KOPT-K1 (cell line): ENCODE measurements around the gene TMEM169.
A peak's percentile ranks its signal among the peaks of the same experiment; 100 is the strongest.
"Not testable (repeated sequence)": the region's sequence is repeated elsewhere in the genome, so short reads cannot be mapped to it uniquely, and the experiment has no call there.

Source experiments
- H3K27ac ChIP-seq: fragments of 200-600 bp; sonication (generic); 2 replicates; pipeline ENCODE4 v1.5.1; 2016; ENCODE audit warnings: antibody characterized with exemption, mild to moderate bottlenecking, low read depth, low read length; ENCODE audit not compliant: poor library complexity, severe bottlenecking
- H3K36me3 ChIP-seq: fragments of 200-600 bp; sonication (generic); 2 replicates; pipeline ENCODE4 v1.5.1; 2017; ENCODE audit warnings: antibody characterized with exemption, mild to moderate bottlenecking, low read length, moderate library complexity; ENCODE audit not compliant: insufficient read depth
- H3K9me3 ChIP-seq: fragments of 200-600 bp; sonication (generic); 2 replicates; pipeline ENCODE4 v1.5.1; 2017; ENCODE audit warnings: antibody characterized with exemption, low read length, mild to moderate bottlenecking; ENCODE audit not compliant: insufficient read depth, poor library complexity, severe bottlenecking

Gene TMEM169

GRCh38 chr2:216059233-216059834 lies 22.4 kb upstream of the TMEM169 start:
- H3K27ac ChIP-seq: no peak overlapping the region
- H3K36me3 ChIP-seq: no peaks in the 10 kb centered on the region
- no peaks in the 10 kb centered on the region for H3K9me3 ChIP-seq

- Histone ChIP-seq H3K9me3 (no peaks in the 10 kb centered on the region), H3K36me3 (no peaks in the 10 kb centered on the region), H3K27ac (no peak overlapping the region)
Measured at GRCh38 chr2:216064014-216064630, 17.6 kb upstream of the TMEM169 start.

- H3K27ac ChIP-seq: no peak overlapping the region
- H3K36me3 ChIP-seq: no peaks in the 10 kb centered on the region
- H3K9me3 ChIP-seq: no peaks in the 10 kb centered on the region
Measured at GRCh38 chr2:216064665-216065064, 17.1 kb upstream of the TMEM169 start.

DNA sequence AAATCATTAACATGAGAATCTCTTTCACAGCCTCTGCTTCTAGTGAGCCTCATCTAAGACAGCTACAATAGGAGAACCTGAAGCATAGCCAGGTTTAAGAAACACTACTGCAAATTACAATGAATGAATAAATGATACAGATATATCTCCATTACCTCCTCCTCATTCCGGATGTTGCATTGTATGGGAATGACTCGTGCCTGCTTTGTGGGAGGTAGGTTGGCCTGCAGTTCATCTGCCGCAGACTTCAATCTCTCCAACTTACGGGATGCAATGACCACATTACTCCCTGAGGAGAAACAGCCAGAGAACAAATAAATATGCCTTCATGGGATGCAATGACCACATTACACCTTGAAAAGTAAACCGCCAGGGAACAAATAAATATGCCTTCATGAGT lies 15.5 kb upstream of the TMEM169 start:
- no peak overlapping the region for H3K27ac ChIP-seq
- no peaks in the 10 kb centered on the region for H3K9me3 ChIP-seq
- no peaks in the 10 kb centered on the region for H3K36me3 ChIP-seq

DNA sequence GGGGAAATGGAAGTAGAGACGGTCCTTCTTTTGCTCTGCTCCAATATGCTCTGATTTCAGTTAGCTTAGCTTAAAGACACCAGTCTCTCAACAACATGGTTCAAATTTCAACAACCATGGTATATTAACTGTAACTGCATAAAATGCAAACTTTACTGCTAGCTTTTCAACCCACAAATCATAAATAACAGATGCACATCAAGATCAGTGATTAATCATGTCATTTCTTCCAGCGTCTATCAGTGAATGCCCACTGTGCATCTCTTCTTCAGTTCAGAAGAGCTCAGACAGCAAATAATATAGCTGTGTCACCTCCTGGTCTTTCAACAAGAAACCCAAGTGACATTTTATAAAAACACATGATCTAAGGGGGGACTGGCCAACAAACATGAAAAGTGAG lies 12.7 kb upstream of the TMEM169 start:
- Histone ChIP-seq H3K36me3 (no peaks in the 10 kb centered on the region), H3K9me3 (no peaks in the 10 kb centered on the region), H3K27ac (no peak overlapping the region)

DNA sequence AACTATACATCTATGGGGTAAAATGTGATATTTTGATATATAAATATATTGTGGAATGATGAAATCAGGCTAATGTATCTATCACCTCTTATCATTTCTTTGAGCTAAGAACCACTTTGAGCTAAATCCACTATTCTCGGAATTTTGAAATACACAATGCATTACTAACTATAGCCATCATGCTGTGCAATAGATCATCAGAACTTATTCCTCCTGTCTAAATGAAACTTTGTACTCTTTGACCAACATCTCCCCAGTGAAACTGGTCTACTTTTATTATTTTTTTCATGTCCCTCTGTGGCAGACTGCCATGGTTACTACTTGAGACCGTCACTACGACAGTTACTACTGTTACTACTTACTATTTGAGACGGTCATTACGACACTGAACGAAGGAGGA lies 11.5 kb upstream of the TMEM169 start:
- H3K36me3 ChIP-seq: no peaks in the 10 kb centered on the region
- no peaks in the 10 kb centered on the region for H3K9me3 ChIP-seq
- no peak overlapping the region for H3K27ac ChIP-seq

DNA sequence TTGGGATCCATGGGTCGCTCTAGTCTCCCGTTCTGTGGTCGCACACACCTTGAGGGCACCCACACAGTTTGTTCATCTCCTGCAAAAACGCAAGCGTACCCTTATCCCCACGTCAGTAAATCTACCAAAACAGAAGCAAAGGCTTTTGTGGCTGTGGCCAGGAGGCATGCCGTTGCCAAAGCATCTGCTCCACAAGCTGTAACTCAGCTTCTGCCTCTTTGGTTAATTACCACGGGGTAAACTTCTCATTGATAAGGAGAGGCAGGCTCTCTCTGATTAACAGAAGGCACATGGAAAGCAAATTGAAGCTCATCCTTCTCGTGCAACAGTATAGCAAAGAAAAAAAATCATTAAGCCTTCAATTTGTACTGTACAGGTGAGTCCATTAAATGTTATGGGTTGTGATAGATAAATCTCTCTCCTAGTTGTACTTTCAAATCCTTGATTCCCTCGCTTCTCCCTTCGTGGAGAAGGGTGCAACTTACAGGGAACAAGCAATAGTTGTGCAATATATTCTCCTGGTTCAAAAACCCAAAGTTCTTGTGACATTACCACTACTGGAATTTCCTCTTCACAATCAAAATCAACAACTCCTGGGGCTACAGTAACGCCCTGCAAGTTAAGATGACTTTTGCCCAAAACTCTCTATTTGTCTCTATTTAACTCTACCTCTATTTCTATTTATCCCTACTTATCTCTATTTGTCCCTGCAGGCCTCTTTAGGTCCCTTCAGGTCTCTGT lies 10.4 kb upstream of the TMEM169 start:
- no peaks in the 10 kb centered on the region for H3K9me3 ChIP-seq
- no peak overlapping the region for H3K27ac ChIP-seq
- no peaks in the 10 kb centered on the region for H3K36me3 ChIP-seq

DNA sequence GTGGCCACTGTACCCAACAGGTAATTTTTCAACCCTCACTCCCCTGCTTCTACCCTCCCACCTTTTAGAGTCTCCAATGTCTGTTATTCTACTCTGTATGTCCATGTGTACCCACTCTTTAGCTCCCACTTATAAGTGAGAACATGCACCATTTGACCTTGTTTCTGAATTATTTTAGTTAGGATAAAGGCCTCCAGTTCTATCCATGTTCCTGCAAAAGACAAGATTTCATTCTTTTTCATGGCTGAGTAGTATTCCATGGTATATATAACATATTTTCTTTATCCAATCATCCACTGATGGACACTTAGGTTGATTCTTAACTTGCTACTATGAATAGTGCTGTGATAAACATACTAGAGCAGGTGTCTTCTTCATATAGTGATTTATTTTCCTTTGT lies 9.2 kb upstream of the TMEM169 start:
- no peaks in the 10 kb centered on the region for H3K9me3 ChIP-seq

DNA sequence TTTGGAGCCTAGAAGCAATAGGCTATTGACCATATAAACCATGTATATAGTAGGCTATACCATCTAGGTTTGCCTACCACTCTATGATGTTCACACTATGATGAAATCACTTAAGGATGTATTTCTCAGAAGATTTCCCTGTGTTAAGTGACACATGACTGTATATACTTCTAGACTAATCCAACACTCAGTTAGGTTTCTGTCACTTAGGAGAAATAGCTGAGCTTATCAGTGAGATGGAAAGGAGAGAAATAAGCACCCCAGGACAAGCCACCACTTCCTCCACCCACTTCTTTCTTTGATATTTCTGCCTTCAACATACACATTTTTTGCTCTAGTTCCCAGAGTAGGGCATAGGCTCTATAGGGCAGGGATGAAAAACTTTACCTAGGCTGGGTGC lies 7.9 kb upstream of the TMEM169 start:
- H3K36me3 ChIP-seq: no peaks in the 10 kb centered on the region
- H3K27ac ChIP-seq: no peak overlapping the region

More for the DNA sequence above, 9.2 kb upstream of the TMEM169 start:
- Histone ChIP-seq H3K27ac (no peak overlapping the region), H3K36me3 (no peaks in the 10 kb centered on the region)

GRCh38 chr2:216074380-216074779 lies 7.3 kb upstream of the TMEM169 start:
- no peaks in the 10 kb centered on the region for H3K36me3 ChIP-seq
- H3K9me3 ChIP-seq: no peaks in the 10 kb centered on the region
- no peak overlapping the region for H3K27ac ChIP-seq

More for the DNA sequence above, 7.9 kb upstream of the TMEM169 start:
- no peaks in the 10 kb centered on the region for H3K9me3 ChIP-seq

DNA sequence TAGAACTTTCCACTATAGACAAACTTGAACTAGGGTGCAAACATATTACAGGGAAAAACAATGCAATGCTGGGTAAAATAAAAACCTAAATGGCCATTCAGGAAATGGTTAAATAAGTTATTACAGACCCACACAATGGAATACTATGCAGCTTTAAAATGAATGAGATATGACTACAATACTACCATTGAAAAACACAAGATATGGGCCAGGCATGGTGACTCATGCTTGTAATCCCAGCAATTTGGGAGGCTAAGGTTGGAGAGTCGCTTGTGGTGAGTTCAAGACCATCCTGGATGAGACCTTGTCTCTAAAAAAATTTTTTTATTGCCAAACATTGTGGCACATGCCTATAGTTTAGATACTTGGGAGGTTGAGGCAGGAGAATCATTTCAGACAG lies 6.9 kb upstream of the TMEM169 start:
- Histone ChIP-seq H3K36me3 (no peaks in the 10 kb centered on the region), H3K27ac (no peak overlapping the region), H3K9me3 (no peaks in the 10 kb centered on the region)

GRCh38 chr2:216075510-216076485 lies 5.9 kb upstream of the TMEM169 start:
- H3K27ac ChIP-seq: no peak overlapping the region
- H3K36me3 ChIP-seq: no peaks in the 10 kb centered on the region
- no peaks in the 10 kb centered on the region for H3K9me3 ChIP-seq

- no peaks in the 10 kb centered on the region for H3K9me3 ChIP-seq
- H3K27ac ChIP-seq: no peak overlapping the region
- no peaks in the 10 kb centered on the region for H3K36me3 ChIP-seq
Measured at GRCh38 chr2:216078776-216079175, 2.9 kb upstream of the TMEM169 start.

DNA sequence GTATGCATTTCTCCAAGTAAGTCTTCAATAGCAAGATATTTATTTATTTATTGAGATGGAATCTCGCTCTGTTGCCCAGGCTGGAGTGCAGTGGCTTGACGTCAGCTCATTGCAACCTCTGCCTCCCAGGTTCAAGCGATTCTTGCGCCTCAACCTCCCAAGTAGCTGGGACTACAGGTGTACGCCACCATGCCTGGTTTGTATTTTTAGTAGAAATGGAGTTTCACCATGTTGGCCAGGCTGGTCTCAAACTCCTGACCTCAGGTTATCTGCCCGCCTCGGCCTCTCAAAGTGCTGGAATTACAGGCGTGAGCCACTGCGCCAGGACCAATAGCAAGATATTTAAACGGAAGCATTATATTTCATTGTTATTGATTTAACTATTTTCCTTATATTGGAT lies 1.7 kb upstream of the TMEM169 start:
- not testable (repeated sequence) for H3K27ac ChIP-seq, H3K36me3 ChIP-seq, H3K9me3 ChIP-seq

DNA sequence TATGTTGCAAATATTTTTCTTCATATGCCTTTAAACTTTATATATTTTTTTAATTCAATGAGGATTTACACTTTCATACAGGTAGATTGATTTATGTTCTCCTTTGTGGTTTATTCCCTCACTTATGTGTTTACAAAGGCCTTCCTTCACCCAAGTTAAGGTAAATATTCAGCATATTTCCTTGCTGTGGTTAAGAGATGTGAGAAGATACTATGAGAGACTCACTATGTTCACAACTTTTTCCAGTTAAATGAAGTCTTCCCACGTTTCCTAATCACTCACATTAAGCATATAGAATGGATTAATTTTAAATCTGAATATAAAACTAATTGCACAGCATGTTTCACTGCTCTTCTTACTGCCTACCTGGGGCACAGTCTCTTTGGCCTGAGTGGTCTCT lies 707 bp upstream of the TMEM169 start:
- Histone ChIP-seq H3K9me3 (no peaks in the 10 kb centered on the region), H3K27ac (peak overlapping the region; percentile 30), H3K36me3 (no peaks in the 10 kb centered on the region)
